ENCODE measurements around the gene RMRP.

DNA sequence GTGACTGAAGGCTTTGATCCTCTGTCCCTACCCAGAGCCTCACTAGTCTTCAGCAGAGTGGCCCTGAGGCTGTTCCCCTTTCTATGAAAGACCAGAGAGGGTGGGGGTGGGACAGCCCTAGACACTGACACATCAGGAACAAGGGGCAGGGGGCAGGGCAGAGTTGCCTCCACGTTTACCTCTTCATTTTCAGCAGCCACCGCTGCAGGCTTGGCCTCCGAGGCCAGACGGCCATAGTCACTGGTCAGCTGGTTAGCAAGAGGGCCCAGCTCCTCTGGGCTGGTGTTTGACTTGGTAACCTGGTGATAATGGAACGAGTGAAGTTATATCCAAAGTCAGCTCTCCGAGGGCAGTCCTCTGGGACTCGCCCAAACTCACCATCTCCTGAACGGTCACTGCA, 47.6 kb upstream of the RMRP start:
- TF ChIP-seq, protein P1, sequence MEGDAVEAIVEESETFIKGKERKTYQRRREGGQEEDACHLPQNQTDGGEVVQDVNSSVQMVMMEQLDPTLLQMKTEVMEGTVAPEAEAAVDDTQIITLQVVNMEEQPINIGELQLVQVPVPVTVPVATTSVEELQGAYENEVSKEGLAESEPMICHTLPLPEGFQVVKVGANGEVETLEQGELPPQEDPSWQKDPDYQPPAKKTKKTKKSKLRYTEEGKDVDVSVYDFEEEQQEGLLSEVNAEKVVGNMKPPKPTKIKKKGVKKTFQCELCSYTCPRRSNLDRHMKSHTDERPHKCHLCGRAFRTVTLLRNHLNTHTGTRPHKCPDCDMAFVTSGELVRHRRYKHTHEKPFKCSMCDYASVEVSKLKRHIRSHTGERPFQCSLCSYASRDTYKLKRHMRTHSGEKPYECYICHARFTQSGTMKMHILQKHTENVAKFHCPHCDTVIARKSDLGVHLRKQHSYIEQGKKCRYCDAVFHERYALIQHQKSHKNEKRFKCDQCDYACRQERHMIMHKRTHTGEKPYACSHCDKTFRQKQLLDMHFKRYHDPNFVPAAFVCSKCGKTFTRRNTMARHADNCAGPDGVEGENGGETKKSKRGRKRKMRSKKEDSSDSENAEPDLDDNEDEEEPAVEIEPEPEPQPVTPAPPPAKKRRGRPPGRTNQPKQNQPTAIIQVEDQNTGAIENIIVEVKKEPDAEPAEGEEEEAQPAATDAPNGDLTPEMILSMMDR (optimal IDR thresholded peaks at IDR 0.05 in 1 of 3, IDR thresholded peaks at IDR 0.05 in 1 of 3, conservative IDR thresholded peaks at IDR 0.05 in 1 of 3; ENCODE audit: extremely low read depth in 1 of 3, insufficient read depth in 2 of 3, low read length in 3 of 3) = no peak
- TF ChIP-seq EZH2 (IDR thresholded peaks at IDR 0.05; ENCODE audit: low read length) = no peak

Data from keratinocyte (primary cell).